ENCODE data around the gene MFSD1.

Gene MFSD1, protein sequence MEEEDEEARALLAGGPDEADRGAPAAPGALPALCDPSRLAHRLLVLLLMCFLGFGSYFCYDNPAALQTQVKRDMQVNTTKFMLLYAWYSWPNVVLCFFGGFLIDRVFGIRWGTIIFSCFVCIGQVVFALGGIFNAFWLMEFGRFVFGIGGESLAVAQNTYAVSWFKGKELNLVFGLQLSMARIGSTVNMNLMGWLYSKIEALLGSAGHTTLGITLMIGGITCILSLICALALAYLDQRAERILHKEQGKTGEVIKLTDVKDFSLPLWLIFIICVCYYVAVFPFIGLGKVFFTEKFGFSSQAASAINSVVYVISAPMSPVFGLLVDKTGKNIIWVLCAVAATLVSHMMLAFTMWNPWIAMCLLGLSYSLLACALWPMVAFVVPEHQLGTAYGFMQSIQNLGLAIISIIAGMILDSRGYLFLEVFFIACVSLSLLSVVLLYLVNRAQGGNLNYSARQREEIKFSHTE

DNA sequence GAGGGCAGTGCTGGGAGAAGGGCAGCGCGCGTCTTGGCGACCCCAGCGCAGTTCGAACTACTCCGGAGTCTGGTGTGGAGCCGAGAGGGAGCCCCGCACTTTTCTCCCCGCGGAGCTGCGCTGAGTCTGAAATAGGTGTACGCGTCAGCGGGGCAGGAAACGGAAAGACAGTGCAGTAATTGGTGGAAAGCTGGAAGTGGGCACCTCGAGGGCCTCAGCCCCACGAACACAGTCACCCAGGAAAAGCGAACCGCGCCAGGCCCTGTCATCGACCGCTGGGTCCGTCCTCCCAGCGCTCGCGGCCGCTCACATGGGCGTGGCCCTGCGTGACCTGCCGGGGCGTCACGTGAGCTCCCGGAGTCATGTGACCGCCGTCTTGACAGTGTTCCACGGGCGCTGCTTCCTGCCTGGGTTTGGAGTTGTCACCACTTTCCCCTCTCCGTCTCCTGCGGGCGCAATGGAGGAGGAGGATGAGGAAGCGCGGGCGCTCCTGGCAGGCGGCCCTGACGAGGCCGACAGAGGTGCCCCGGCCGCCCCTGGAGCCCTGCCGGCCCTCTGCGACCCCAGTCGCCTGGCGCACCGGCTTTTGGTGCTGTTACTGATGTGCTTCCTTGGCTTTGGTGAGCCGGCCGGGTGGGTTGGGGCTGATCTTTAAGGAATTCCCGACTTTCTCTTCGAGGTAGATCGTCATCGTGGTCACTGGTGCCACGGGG is at the start of gene MFSD1:
MFSD1 (plus strand) TSS at position 359 of the 713 bp plus-strand sequence; CDS start at position 458, 99 bp downstream.
- DNase-seq, result peak; percentile 96

DNA sequence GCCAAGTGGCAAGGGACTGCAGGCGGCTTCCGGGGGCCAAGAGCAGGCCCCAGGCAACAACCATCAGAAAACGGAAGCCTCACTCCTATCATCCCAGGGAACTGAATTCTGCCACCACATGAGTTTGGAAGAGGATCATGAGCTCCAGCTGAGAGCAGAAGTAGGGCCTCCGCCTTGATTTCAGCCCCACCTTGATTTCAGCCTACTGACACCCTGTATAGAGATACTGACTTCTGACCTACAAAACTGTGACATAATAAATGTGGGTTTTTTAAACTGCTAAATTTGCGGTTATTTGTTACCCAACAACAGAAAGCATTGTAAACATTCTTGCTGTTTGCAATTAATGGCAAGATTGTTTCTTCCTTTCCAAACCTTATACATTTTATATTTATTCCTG is 48.0 kb upstream of the MFSD1 start:
- DNase-seq, result no peak

DNA sequence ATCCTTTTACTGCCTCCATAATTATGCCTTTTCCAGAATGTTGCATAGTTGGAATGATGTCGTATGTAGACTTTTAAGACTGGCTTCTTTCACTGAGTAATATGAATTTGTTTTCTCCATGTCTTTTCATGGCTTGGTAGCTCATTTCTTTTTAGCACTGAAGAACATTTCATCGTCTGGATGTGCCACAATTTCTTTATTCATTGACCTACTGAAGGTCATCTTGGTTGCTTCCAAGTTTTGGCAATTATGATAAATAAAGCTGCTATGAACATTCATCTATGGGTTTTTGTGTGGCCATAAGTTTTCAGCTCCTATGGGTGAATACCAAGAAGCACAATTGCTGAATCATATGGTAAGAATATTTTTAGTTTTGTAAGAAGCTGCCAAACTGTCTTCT is 46.4 kb upstream of the MFSD1 start:
- no peak for DNase-seq

DNA sequence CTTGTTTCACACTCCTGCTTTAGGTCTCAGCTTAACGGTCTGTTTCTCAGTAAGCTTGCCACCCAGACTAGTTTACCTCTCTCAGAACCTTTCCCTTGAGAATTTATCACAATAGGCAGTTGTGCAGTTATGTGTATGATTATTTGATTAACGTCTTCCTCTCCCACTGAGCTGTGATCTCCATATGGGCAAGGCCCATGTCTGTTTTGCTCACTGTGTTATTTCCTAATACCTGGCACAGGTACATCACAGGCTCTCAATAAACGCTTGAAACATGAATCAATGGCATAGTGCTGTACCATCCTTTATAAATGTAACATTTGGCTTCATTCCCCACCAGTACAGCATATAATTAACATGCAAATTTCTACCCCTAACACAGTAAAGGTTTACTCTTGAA is 40.5 kb upstream of the MFSD1 start:
- DNase-seq, result no peak

DNA sequence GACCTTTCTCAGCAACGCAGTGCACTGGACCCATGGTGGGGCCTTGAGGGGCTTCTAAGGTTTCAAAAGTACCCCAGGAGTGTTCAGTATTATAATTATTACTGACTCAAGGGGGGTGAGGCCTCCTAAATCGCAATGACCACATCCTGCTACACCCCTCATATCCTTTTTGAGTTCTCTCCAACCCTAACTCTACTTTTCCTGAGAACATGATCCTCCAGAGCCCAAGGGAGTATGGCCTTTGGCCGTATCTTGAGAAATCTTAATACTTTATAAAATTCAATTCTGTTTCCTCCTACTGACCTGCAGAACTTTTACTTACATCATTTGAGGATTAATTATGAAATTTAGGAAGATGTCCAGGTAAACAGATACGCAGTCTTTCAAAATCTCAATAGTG is 39.2 kb upstream of the MFSD1 start:
- no peak for DNase-seq

DNA sequence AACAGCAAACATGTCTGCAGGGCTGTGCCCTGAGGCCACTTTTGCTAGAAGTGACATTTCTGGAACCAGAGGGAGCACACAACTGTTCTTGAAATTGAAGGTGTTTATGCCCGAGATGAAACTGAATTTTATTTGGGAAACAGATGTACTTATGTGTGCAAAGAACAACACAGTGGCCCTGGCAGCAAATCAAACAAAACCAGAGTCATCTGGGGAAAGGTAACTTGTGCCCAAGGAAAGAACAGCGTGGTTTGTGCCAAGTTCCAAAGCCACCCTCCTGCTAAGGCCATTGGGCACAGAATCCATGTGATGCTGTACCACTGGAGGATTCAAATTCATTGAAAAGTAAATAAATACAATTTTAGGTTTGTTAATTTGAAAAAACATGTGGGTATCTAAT is 38.4 kb upstream of the MFSD1 start:
- DNase-seq, result no peak

DNA sequence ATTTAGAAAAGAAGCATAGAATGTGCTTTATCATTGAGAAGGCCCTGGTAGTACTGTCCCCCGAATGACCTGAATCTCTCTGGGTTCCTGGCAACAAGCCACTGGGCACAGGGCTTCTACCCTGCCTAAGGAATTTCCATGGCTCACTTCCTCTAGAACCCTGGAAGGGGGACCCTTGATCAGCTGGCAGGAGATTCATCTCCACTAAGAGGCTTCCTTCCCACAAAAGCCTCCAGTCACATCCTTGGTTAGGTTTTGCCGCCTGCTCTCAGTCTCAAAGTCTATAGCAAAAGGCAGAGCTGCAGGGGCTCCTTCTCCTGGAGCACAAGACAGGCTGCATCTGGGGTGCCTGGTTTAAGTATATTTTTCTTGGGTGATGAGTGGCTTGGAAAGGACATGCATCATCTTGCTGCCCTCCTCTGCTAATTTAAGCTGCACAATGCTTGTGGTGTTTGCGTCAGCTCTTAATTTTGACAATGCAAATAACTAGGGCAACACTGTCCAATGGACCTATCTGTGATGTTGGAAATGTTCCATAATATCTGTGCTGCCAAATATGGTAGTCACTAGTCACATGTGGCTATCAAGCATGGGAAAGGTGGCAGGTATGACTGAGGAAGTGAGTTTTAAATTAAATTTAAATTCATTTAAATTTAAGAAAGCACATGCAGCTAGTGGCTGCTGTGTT is 36.2 kb upstream of the MFSD1 start:
- no peak for DNase-seq

DNA sequence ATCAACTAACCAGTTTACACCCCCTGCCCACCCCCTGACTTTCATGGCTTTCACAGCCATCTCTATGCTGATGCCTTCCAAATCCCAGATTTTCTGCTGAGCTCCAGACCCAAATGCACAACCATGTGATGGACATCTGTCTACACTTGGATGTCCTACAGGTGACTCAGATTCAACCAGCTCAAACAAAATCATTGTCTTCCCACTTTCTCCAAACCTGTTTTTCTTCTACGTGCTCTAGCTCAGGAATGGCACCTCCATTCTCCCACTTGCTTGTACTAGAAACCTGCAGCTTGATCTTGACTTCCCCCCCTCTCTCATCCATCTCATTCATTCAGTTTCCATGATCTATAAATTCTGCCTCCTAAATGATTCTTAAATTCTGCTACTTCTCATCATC is 35.5 kb upstream of the MFSD1 start:
- DNase-seq, result no peak

DNA sequence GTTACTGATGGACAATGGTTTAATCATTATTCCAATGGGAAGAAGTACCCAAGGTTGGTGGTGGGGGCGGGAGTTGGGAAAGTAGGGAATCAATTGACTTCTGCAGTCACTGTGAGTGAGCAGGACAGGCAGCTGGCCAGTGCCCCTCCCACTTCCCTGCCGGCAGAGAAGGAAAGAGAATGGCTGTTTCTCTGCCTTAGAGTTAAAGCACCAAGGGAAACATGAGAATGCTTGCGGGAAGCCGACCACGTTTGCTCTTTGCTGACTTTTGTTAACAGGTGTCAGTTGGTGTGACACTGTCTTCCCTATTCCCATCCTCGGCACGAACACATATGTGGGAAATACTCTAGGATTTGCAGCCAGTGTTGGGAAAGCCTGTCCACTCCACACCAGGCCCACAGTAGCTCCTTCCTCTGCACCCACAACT is 33.5 kb upstream of the MFSD1 start:
- no peak for DNase-seq

DNA sequence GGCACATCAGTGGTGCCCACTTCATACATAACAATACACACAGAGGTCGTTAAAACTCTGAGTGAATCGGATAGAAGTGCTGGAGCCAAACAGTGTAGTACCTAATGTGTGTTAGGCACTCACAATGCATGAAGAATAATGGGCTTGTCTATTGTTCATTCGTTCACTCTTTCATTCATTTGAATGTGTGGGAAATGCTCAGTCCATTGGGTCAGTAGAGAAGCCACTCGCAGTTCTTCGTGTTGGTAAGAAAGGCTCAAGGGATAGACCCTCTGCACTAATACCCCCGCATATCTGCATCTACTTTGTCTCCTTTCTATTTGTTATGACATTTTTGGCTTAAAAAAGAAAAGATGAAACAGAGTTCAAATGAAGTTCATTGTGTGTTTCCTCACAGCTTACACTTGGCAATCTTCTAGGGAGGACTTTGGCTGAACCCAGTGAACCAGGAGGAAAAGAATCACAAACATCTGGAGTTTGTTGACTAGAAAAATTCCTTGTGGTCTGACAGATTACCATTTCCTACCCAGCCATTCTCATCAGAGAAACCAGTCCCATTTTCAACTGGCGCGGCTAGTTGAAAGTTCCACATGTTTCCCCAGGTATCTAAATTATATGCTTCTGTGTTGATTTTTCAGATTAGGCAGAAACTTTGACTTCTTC is 32.8 kb upstream of the MFSD1 start:
- DNase-seq, result no peak

DNA sequence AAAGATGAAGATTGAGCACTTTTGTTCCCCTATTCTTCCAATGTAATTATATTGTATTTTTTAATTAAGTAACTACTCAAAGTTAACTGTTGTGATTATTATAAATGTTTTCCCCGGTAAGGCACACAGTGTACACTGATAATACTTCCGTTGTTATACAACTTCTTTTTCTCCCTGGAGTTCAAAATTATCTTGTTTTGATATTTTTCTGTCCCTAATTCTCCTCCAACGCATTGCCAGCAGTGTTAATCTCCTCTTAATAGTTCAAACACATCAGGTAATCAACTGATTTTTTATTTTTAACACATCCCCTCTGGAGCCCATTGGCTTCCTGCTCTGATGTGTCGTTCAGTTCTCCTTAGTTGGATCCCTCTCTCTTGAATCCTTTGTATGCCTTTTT is 32.3 kb upstream of the MFSD1 start:
- DNase-seq, result no peak

DNA sequence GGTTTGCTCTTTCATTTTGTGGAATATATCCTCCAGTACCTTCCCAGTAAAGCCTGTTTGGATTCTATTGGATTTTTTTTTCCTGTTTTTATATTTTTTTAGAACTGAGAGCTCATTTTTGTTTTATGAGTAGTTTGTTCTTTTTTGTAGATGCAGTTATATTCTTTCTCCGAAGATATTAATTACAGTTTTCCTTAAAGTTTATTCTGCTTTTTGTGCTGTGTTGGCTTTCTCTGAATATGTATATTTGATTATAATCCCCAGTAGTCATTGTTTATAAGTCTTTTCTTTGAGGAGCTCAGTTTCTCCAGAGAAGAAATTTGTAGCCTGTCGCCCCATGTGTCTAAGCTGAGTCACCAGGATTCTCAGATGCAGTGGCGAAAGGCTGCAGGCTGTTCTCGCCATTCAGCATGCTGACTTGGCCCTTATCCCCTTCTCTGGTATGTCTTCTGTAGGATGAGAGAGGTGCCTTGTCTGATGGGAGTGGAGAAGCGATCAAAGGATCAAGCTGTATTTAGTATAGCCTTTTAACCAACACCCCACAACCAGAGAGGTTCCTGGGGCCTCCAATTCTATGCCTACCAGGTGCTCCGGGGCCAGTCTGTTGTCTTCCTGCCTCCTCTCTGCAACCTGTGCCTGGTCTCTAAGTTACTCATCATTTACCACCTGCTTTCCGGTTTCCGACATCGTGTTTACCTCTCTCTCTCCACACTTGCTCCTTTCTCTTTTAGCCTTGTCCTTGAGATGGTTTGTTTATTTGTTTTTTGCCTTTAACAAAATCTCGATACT is 31.7 kb upstream of the MFSD1 start:
- no peak for DNase-seq

DNA sequence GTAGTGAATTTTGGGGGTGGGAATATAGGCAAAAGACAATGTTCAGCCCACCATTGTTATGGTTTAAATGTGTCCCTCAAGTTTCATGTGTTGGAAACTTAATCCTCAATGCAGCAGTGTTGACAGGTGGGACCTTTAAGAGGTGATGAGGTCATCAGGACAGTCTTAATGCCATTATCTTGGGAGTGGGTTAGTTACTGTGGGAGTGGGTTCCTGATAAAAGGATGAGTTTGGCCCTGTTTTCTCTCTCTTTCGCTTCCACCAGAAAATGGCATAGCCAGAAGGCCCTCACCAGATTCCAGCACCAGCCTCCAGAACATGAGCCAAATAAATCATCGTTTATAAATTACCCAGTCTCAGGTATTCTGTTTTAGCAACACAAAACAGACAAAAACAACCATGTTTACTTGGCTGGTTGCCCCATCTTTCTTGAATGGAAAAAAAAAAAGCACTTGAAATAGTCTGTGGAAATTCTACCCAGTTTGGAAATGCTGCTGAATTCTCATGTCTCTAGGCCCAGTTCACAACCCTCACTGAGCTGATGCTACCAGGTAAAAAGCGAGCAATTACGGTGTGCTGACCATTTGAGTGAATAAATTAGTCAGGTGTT is 31.0 kb upstream of the MFSD1 start:
- no peak for DNase-seq

DNA sequence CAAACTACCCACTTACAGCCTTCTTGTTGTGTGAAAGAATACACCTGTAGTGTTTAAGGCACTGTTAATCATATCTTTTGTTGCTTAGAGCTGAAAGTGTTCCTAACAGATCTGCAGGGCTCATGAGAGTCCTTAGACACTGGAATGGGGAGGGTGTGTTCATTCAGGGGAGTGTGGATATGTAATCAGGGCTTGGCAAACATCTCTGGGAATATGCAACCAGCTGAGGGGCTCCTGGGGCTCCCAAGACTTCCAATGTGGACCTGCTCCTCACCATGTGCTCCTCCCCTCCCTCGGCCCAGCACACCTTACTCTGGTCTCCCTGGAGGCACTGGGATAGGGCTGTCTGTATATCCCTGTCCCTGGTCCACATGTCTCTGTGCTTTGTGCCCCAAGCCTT is 30.3 kb upstream of the MFSD1 start:
- DNase-seq, result no peak

DNA sequence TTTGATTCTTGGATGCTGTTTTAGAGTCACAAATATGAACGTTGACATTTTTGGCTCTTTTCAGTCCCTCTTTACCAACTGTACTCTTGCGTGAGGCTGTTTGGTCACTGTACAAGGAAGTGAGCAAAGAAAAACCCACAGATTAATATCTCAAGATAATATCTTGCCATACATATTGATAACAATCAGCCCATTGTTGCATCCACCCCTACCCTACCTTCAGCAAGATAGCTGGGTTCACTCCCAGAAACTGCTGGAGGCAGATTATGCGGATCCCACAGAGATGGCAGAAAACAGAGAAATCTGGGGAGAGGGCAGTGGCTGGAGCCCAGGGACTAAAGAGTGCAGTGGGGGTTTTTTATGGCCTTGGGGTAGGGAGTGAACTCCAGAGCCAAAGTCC is 29.9 kb upstream of the MFSD1 start:
- peak; percentile 57 for DNase-seq

DNA sequence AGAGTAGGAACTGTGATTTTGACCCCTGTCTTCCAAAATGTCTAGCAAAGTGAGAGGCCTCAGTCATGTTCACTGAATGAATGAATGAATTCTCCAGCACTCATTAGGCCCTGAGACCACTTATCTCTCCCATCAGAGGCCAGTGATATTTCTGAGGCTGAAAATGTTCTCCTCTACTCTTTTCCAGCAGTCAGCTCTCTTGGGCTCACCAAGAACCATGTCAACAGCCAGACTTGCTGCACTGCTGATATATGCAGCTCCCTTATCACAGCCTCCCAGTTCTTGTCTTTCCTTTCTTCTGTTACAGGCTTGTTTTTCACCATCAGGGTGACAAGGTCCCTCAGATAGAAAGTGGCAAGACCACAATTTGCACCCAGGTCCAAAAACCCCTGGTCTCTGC is 28.7 kb upstream of the MFSD1 start:
- DNase-seq, result peak; percentile 81

DNA sequence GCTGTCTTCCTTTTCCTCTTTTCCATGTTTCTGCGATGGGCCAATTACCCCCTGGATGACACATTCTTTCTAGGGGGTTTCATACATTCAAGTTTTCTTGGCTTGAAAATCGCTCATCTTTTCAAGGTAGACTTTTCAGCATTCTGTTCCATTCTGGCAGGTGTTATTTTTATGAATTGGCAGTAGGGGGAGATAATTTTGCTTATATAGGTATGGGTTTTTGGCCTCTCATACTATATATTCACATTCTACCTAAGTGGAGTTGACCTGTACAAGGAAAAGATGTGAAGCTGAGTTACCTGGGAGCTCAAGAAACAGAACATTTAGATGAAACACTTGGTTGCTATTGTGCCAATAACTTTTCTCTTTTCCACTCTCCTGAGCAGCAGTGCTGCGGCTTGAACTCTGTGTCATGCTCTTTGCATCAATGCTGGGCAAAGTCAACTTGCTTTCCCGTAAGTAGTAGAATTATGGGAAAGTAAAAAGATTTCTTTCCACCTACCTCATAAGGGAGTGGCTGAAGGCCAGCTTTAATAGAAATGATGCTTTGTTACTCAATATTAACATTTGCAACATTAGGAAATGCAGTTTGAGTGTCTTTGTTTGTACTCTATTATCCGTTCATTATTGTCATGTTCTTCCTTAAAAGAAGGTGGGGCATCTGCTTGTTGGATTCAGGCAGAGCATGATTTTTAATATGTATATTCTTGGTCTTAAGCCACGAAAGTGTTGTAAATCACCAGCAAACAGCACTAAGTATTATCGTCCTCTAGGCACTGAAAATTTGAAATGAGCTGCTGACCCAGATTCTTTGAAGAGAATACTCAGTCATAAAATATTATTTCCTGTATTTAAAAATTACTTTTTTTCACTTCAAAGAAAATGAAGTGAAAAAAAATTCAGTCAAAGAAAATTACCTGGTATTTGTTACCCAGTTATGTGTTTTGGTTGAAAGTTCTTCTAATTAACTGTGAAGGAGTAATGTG is 27.7 kb upstream of the MFSD1 start:
- no peak for DNase-seq

DNA sequence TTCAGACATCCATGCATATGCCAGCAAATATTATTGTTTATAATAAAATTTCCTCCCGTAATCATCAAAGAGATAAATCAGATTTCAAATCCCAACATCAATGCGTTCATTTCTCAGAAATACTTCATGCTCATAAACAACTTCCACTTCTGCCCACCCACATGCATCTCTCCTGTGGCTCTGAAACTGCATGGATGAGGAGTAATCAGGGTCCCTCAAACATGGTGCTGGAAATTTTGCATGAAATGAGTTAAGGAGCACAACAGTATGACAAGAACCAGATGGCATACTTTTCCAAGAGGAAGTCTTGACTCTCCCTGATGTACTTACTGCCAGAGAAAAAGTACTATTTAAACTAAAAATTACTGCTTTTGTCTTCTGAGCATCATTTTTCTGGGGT is 26.9 kb upstream of the MFSD1 start:
- DNase-seq, result no peak

DNA sequence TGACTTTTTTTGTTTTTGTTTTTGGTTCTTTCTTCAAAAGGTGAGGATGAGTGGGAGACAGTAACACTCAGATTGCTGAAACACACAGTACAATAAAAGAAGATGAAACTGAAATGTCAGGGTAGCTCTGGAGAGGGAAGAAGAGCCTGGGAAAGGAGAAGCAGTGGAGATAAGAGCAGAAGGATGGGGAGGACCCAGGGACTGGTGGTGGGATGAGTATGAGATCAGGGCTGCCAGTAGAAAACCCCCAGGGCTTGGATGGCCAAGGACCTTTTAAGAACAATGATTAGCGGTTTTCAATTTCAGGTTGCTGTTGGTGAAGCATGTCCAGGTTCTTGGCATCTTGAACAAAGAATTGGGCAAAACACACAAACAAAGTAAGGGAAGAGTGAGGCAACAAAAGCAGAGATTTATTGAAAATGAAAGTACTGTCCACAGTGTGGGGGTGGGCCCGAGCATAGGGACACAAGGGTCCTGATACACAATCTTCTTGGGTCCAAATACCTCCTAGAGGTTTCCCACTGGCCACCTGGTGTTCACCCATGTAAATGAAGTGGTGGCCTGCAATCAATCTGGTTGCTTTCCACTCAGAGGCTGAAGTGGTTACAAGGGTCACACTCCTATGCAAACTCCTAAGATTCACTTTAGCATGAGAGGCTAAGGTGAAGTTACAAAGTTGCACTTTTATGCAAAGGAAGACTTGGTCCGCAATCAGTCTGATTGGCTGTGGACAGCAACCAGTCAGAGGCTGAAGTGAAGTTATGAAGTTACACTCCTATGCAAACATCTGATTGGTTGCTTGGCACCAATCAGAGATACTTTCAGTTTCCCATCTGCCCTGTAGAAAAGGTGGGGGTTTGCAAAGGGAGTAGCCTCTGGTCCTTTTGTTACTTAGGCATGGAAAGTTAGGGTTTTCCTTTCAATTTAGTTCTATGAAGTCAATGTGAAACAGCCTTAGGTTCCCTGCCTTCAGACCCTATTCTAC is 26.1 kb upstream of the MFSD1 start:
- DNase-seq, result no peak
